AG04450 (cell line): ENCODE data around the gene PCBP4. TPM values are rescaled to one million over a fixed set of nuclear protein-coding genes. Genes with fewer than 3 reads are reported as not detected.

Experiments
- CTCF ChIA-PET: fragments of 300-600, 350-600 bp; formaldehyde crosslinking; extraction: SDS; loops from one replicate; lab custom pipeline; 2022; ENCODE audit warnings: antibody characterized with exemption, inconsistent platforms; lab: Charles Lee
- POLR2A ChIA-PET: fragments of 350-600 bp; formaldehyde crosslinking; extraction: SDS; loops from one replicate; lab custom pipeline; 2021; ENCODE audit warnings: antibody characterized with exemption, inconsistent platforms; lab: Yijun Ruan, JAX
- DNase-seq: peaks from one replicate; pipeline ENCODE4 v3.0.0-alpha.2; 2011; ENCODE audit warnings: low read depth, low spot score
- H3K27ac ChIP-seq: one replicate; pipeline ENCODE4 v1.5.1; 2012; ENCODE audit warnings: low read depth, low read length, control low read depth
- H3K27me3 ChIP-seq: one replicate; pipeline ENCODE4 v1.6.0; 2012; ENCODE audit warnings: low read length; ENCODE audit not compliant: control insufficient read depth, insufficient read depth
- H3K4me3 ChIP-seq: 2 replicates; pipeline ENCODE4 v1.5.1; 2011; ENCODE audit warnings: mild to moderate bottlenecking, low read depth, low read length, control low read depth
- H3K9me3 ChIP-seq: 2 replicates; pipeline ENCODE4 v1.5.1; 2012; ENCODE audit warnings: low read length; ENCODE audit not compliant: control insufficient read depth, insufficient read depth
- CTCF ChIP-seq: IDR thresholded peaks from 2 replicates; pipeline ENCODE4 v1.5.1; 2011; ENCODE audit warnings: low read depth, low read length, control low read depth, inconsistent platforms
- polyA plus RNA-seq: library from polyadenylated mRNA; depleted of rRNA; stranded (reverse); fragments of >200 nt; gene quantifications from 2 replicates; pipeline ENCODE4 v1.2.3, GENCODE V29; 2011

Gene PCBP4
- polyA plus RNA-seq, 1 experiment: 54.6 TPM

GRCh38 chr3:51988286-51989146 lies 21.3 kb upstream of the PCBP4 start:
- H3K9me3 ChIP-seq: no peaks in the 10 kb centered on the region; the same call in 1 of the 2 replicates
- no peak overlapping the region for H3K27ac ChIP-seq
- TF ChIP-seq CTCF: no peak
- DNase-seq: no peak
- H3K4me3 ChIP-seq: no peak overlapping the region
- ChIA-PET CTCF (no interaction called here), POLR2A (no interaction called here)
- H3K27me3 ChIP-seq: no peaks in the 10 kb centered on the region

- no peaks in the 10 kb centered on the region for H3K27me3 ChIP-seq
- no peak overlapping the region for H3K4me3 ChIP-seq
- no peak overlapping the region for H3K27ac ChIP-seq
- ChIA-PET POLR2A (interaction anchor here (1.1 kb wide), 2 partner anchors 8 to 1418 kb away, joined by 3 to 4 read pairs; partner anchors contain the start of genes HEMK1 and RPL29), CTCF (interaction anchor here (1.6 kb wide), 1 partner anchor 14 kb away, joined by 7 read pairs; the partner anchor contains the start of gene ABHD14B)
- DNase-seq: no peak
- H3K9me3 ChIP-seq: no peaks in the 10 kb centered on the region; the same call in 1 of the 2 replicates
- no peak for TF ChIP-seq CTCF
Observed at GRCh38 chr3:51987568-51987967, 20.3 kb upstream of the PCBP4 start.

- Histone ChIP-seq H3K27ac (no peak overlapping the region), H3K4me3 (no peak overlapping the region), H3K27me3 (no peaks in the 10 kb centered on the region), H3K9me3 (no peaks in the 10 kb centered on the region; the same call in 1 of the 2 replicates)
- TF ChIP-seq CTCF: no peak
- no peak for DNase-seq
- CTCF ChIA-PET: interaction anchor here (0.6 to 1.6 kb wide), 2 partner anchors 12 to 70 kb away, joined by 3 to 7 read pairs; partner anchors contain the start of genes ABHD14B and DUSP7
- POLR2A ChIA-PET: interaction anchor here (1.1 kb wide), 1 partner anchor 9 kb away, joined by 4 read pairs; the partner anchor contains the start of gene RPL29
Observed at GRCh38 chr3:51986010-51986947, 19.0 kb upstream of the PCBP4 start.

GRCh38 chr3:51985063-51985462 lies 17.8 kb upstream of the PCBP4 start:
- ChIA-PET CTCF (interaction anchor here (0.9 to 5.6 kb wide), 3 partner anchors 10 to 43 kb away, joined by 6 to 48 read pairs (median 24); partner anchors contain the start of genes ABHD14A, ABHD14B, PARP3 and RRP9), POLR2A (interaction anchor here (1.2 kb wide), 1 partner anchor 17 kb away, joined by 3 read pairs; no protein-coding TSS in a partner anchor)
- Histone ChIP-seq H3K27ac (no peak overlapping the region), H3K4me3 (no peak overlapping the region), H3K9me3 (no peaks in the 10 kb centered on the region; the same call in 1 of the 2 replicates), H3K27me3 (no peaks in the 10 kb centered on the region)
- no peak for DNase-seq
- TF ChIP-seq CTCF: no peak
